Measurements from ENCODE around the gene SYNPO2. TPM values are rescaled to one million over a fixed set of nuclear protein-coding genes. Genes with fewer than 3 reads are reported as not detected.

SYNPO2 gene
- total RNA-seq, 4 donors from 2014 or later, result 1,547 to 3,168 (median 2,047) TPM

DNA sequence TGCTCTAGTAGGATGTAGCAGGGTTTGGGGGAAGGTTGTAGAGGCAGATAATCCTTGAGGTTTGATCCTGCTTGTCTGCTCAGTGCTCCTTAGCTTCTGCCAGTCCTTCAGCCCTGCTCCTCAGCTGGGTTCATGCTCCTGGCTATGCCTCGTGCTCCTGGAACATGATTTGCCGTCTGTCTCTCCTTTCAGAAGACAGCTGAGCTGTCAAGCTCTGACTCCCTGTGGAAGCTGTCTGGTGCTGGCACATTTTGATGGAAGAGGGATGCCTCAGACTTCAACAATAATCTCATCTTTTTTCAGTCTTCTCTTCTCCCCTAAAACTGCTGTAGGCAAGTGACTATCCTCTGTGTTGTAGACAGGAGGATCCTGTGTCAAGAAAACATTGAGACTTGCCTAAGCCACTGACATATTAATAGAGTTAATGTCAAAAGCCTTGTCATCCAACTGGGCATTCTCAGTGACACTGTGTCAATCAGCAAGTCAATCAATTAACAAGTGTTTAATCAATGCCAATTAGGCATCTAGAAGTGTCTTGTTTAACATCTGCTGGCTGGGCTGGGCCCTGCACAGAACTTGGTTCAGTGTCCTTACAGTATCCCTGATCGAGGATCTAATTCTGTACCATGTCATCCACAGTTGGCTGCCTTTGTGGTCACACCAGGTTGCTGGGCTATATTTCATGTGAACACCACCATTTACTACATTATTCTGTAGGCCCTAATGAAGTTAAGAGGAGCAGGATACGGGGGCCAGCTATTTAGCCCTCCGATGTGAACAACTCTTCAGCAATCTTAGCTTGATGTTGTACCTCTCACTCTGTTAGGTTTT lies 96.7 kb downstream of the SYNPO2 start:
- H3K9me3 ChIP-seq, result no peaks in the 10 kb centered on the region
- peak overlapping the region; percentile 87 to 96 (median 94) for H3K27ac ChIP-seq
- H3K4me1 ChIP-seq, result peaks cover 30 to 100% (median 54%) of the 10 kb centered on the region in 3 donors
- no peaks in the 10 kb centered on the region for H3K36me3 ChIP-seq
- H3K27me3 ChIP-seq, result no peaks in the 10 kb centered on the region
- no peak overlapping the region for H3K4me3 ChIP-seq
- TF ChIP-seq POLR2A (IDR thresholded peaks at IDR 0.05) (no peak), EP300 (IDR thresholded peaks at IDR 0.05) (no peak), POLR2AphosphoS5 (IDR thresholded peaks at IDR 0.05) (no peak)
- TF ChIP-seq, protein P1, sequence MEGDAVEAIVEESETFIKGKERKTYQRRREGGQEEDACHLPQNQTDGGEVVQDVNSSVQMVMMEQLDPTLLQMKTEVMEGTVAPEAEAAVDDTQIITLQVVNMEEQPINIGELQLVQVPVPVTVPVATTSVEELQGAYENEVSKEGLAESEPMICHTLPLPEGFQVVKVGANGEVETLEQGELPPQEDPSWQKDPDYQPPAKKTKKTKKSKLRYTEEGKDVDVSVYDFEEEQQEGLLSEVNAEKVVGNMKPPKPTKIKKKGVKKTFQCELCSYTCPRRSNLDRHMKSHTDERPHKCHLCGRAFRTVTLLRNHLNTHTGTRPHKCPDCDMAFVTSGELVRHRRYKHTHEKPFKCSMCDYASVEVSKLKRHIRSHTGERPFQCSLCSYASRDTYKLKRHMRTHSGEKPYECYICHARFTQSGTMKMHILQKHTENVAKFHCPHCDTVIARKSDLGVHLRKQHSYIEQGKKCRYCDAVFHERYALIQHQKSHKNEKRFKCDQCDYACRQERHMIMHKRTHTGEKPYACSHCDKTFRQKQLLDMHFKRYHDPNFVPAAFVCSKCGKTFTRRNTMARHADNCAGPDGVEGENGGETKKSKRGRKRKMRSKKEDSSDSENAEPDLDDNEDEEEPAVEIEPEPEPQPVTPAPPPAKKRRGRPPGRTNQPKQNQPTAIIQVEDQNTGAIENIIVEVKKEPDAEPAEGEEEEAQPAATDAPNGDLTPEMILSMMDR (IDR thresholded peaks at IDR 0.05), result no peak
- 81 to 88% methylated on average over 4 to 5 of the region's 5 CpGs for WGBS, 2 donors (ENCODE audit: low coverage in 1 of 2)
- ATAC-seq, result no peak

DNA sequence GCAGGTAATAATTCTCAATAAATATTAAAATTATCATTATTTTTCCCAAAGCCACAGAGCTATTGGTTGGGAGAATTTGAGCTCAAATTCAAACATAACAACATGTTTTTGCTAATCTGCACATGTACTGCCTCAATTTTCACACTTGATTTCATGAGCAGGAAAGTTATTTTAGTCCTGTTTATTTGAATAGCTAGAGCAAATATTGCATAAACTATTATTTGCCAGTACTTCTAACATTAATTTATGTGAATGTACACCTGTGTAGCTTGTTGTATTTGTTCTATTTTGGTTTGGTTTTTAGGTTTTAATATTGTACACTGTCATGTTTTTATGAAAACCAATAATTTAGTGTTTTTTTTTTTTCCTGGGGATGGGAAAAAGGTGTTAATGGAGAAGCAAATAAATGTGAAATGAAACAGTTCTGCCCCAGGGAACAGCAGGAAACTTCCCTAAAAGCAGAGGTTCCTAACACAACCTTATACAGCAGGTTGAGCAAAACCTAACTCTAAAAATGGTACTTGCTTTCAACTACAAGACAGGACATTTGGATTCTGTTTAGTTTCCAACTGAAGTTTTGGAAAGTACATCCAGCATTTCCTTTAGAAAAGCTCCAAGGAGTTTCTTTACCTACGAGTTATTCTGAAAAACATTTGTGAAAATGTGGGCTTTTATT lies 99.4 kb downstream of the SYNPO2 start:
- no peaks in the 10 kb centered on the region for H3K9me3 ChIP-seq
- no peak overlapping the region for H3K4me3 ChIP-seq
- peaks cover 24 to 99% (median 54%) of the 10 kb centered on the region in 3 donors for H3K4me1 ChIP-seq
- 0 to 36% methylated on average over 1 of the region's 1 CpG for WGBS, 2 donors (ENCODE audit: low coverage in 1 of 2)
- H3K27me3 ChIP-seq, result no peaks in the 10 kb centered on the region
- H3K27ac ChIP-seq, result peak overlapping the region; percentile 87 to 96 (median 94)
- H3K36me3 ChIP-seq, result no peaks in the 10 kb centered on the region
- TF ChIP-seq, protein P1 (IDR thresholded peaks at IDR 0.05), result no peak
- no peak for TF ChIP-seq POLR2A (IDR thresholded peaks at IDR 0.05)
- ATAC-seq, result no peak

DNA sequence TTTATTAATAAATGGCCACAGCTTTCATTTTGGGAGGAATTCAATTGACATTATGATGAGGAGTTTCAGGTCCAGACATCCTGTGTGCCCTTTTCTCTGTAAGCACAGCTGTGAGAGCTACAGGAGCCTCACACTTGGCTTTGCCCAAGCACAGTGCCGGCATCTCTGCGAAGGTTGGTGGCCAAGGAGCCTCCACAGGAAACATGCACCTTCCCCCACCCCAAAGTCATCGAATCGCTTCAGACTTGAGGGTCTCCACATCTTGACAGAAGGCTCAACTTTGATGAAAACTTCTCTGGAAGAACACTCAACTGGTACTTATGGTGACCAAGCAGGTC lies 100.0 kb downstream of the SYNPO2 start:
- H3K4me1 ChIP-seq, result peaks cover 24 to 98% (median 50%) of the 10 kb centered on the region in 3 donors
- TF ChIP-seq POLR2AphosphoS5 (IDR thresholded peaks at IDR 0.05) (no peak), EP300 (IDR thresholded peaks at IDR 0.05) (no peak), POLR2A (IDR thresholded peaks at IDR 0.05) (no peak)
- TF ChIP-seq, protein P1 (IDR thresholded peaks at IDR 0.05), result no peak
- H3K9me3 ChIP-seq, result no peaks in the 10 kb centered on the region
- H3K36me3 ChIP-seq, result no peaks in the 10 kb centered on the region
- no CpG with 5 or more reads among the region's 4 CpGs for WGBS, 2 donors (ENCODE audit: low coverage in 1 of 2)
- no peak for ATAC-seq
- H3K4me3 ChIP-seq, result no peak overlapping the region
- peak overlapping the region; percentile 87 to 96 (median 94) for H3K27ac ChIP-seq
- no peaks in the 10 kb centered on the region for H3K27me3 ChIP-seq

DNA sequence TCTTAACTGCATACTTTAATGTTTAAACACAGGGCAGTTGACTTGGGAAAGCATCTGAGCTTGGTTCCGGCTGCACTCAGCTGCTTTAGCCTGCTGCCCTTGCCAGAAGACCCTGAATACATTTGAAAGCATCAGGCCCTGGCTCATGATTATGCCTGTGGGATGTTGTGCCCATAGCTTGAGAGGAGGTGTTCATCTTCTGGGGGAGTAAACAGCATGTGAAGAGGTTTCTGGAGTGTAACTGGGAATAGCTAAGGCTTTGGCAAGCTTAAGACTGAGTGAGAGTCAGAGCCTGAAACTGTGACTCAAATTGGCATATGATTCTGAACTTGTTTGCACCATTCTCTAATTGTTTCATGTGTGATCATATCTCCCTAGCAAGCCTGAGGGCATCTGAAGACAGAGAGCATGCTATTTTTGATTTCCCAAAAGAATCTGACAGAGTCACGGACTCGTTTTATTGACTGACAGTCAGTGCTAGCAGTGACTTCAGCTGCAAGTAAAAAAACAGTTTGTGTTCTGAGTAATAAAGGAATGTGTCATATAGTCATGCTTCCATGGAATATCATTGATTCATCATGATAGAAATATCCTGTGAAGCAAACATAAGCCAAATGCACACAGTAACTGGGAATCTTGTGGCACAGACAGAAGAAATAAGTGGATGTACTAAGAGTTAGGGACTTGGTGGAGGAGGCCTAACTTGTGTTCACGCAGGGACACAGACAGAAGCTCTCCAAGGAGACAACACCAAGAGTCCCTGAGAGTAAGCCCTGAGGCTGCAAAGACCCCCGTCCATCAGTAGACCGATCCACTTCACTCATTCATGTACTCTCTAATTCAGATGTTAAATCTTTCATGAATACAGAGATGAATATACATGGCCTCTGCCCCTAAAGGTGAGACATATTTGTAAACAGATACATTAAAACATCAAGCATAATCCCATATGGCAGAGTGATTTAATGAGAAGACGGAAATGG lies 100.7 kb downstream of the SYNPO2 start:
- WGBS, 2 donors (ENCODE audit: low coverage in 1 of 2), result 48 to 50% methylated on average over 5 to 7 of the region's 7 CpGs
- H3K4me3 ChIP-seq, result no peak overlapping the region
- peaks cover 24 to 98% (median 55%) of the 10 kb centered on the region in 3 donors for H3K4me1 ChIP-seq
- TF ChIP-seq POLR2AphosphoS5 (IDR thresholded peaks at IDR 0.05), result peak; percentile 88
- no peak for TF ChIP-seq POLR2A (IDR thresholded peaks at IDR 0.05)
- H3K27me3 ChIP-seq, result no peaks in the 10 kb centered on the region
- H3K27ac ChIP-seq, result peak overlapping the region; percentile 87 to 96 (median 94)
- H3K9me3 ChIP-seq, result no peaks in the 10 kb centered on the region
- ATAC-seq, result peak; percentile 56
- H3K36me3 ChIP-seq, result no peaks in the 10 kb centered on the region

DNA sequence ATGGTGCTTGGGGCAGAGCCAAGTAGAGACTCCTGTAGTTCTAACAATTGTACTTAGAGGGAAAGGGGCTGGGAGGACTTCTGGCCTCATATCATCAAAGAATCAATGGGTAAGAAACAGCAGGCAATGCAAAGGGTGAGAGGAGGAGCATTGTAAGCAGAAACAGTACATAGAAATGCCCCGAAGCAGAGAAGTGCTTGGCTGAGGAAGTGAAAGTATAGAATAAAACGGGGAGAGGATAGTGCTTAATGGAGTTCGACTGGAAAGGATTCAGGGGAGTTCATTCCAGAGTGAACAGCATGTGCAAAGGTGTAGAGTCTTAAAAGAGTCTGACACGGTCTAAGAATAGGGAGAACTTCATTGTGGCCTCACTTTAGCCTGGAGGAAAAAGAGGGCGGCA lies 103.0 kb downstream of the SYNPO2 start:
- ATAC-seq, result no peak
- peaks cover 24 to 96% (median 53%) of the 10 kb centered on the region in 3 donors for H3K4me1 ChIP-seq
- H3K27me3 ChIP-seq, result no peaks in the 10 kb centered on the region
- H3K4me3 ChIP-seq, result no peak overlapping the region
- H3K36me3 ChIP-seq, result no peaks in the 10 kb centered on the region
- no peaks in the 10 kb centered on the region for H3K9me3 ChIP-seq
- H3K27ac ChIP-seq, result peak overlapping the region; percentile 87 to 100 (median 96)
- TF ChIP-seq POLR2A (IDR thresholded peaks at IDR 0.05) (no peak), EP300 (IDR thresholded peaks at IDR 0.05) (no peak), POLR2AphosphoS5 (IDR thresholded peaks at IDR 0.05) (no peak)
- TF ChIP-seq, protein P1 (IDR thresholded peaks at IDR 0.05), result no peak
- 59 to 71% methylated on average over 5 of the region's 5 CpGs for WGBS, 2 donors (ENCODE audit: low coverage in 1 of 2)
